Measurements from ENCODE around the gene GP9.
"Not testable (repeated sequence)": the region's sequence is repeated elsewhere in the genome, so short reads cannot be mapped to it uniquely, and the experiment has no call there.

Gene GP9

DNA sequence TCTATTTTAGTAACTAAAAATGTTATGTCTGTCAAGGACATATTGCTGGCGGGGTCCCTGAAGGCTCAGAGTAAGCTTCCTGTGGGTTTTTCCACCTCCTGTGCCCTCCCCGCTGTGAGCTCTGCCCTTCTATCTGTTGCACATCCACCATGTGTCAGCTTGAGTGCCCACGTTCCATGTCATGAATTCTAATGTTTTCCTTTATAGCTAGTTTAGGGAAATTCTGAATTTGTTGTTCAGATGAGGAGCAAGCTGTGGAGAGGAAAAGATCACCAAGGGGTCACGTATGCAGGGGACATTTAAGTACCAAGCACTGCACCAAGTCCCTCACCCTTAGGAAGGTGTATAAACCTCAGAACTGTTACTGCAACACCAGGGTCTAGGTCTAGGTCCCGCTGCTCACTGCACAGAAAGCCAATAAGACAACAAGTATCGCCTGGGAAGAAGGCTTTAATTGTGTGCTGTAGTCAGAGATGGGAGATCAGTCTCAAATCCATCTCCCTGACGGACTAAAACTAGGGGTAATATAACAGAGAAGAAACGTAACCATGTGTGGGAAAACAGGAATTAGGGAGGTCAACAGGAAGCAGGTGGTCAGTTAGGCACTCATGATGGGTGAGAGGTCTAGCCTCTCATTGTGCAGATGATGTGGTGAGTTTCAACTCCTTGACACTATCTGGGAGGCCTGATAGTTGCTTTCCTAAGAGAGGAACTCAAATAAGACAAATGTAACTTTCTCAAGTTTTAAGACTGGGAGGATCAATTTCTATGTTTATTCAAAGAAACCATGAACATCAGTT lies 9.7 kb downstream of the GP9 start:
- DNase-seq (ENCODE audit: low read depth in 2 of 2) = no peak

DNA sequence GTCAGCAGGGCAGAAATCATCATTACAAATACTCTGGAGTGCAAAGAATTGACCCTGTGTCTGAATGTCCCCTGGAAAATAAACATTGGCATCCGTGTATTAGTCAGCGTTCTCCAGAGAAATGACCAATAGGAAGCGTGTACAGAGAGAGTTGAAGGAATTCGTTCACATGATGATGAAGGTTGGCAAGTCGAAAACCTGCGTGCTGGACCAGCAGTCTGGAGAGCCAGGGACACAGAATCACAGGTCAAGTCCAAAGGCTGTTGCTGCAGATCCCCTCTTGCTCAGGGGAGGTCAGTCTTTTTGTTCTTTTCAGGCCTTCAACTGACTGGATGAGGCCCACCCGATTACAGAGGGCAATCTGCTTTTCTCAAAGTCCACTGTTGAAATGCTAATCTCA lies 16.6 kb downstream of the GP9 start:
- no peak for DNase-seq (ENCODE audit: low read depth in 2 of 2)

DNA sequence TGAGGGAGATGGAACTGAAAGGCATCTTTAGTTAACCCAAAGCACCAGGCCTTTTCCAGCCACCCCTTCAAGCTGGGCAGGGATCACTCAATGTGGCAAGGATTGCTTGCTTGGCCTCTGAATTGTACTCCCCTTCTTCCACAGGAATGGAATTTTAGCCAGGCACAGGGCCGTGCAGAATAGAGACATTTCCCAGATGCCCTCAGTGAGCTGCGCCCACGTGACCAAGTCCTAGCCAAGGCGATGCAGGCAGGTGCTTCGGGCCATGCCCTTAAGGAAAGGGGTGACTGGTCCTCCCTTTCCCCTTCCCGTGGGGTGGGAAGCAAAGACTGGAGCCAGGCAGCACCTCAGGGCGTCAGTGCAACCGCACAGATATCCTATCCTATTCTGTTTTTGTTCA lies 17.9 kb downstream of the GP9 start:
- no peak for DNase-seq (ENCODE audit: low read depth in 2 of 2)

DNA sequence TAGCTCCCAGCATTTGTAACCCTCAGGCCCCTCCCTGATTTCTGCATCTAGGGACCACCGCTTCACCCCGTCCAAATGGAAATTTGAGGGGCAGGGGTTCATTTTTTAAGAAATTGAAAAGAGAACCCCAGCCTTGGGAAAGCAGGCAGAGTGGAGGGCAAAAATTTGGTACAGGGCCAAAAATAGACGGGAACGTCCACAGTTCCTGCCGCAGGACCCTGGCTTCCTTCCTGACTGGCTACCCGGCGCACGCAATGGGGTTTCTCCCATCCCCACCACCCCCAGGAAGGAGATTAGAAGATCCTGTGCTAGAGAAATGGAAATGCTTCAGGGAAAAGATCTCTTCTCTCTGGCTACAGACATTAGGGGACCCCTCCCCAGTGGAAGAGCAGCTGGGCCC lies 20.9 kb downstream of the GP9 start:
- no peak for DNase-seq (ENCODE audit: low read depth in 2 of 2)

DNA sequence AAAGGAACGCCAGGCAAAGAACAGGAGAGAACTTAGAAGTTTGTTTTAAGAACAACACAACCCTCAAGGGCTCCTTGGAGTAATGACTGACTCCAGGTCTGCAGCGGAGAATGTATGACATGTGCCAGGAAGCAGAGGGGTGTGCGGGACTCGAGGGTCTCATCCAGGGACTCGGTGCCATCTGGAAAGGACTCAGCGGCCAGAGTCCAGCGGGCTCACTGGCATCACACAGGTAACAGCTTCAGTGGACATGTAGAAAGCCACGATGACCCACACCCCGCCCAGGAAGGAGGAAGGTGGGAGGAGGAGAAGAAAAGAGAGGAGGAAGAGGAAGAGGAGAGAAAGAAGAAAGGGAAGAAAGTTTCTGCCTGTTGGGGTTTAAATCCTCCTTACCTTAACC lies 21.4 kb downstream of the GP9 start:
- DNase-seq (ENCODE audit: low read depth in 2 of 2) = no peak

DNA sequence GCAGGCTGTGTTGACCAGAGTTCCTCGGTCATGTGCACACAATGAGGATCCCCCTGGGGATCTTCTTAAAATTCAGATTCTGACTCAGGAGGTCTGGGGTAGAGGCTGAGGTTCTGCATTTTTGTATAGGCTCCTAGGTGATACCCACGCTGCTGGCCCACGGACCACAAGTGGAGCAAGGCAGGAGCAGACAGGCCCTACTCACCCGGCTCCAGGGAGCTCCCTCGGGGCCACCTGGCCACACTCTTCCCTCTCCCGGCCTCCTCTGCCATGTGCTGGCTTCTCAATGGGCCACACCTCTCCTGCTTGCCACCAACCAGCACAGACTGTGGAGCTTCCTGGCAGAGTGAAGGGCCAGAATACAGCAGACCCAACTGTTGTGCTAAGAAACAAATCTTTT lies 23.9 kb downstream of the GP9 start:
- no peak for DNase-seq (ENCODE audit: low read depth in 2 of 2)

DNA sequence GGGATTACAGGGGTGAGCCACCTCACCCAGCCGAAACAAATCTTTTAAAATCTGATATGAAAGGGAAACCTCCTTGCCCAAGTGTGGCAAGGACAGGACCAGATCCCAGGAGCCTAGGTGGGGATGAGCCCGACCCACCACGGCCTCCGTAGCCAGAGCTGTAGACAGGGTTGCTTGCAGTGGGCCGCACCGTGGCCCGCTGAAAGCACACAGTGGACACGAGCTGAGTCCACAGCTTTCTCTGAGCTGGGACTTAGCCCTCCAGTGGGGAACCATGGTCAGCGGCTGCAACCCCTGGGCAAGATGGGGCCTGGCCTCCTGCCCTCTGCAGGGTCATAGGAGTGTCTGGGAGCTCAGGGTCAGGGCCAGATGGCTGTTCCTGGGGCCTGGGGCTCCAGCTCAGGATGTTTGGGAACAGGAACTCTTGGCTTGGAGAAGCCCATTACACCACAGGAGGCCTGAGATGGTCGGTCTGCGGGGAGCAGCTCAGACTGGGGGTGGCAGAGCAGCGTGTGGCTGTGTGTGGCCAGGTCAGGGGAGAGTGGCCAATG lies 24.7 kb downstream of the GP9 start:
- DNase-seq (ENCODE audit: low read depth in 2 of 2) = no peak

DNA sequence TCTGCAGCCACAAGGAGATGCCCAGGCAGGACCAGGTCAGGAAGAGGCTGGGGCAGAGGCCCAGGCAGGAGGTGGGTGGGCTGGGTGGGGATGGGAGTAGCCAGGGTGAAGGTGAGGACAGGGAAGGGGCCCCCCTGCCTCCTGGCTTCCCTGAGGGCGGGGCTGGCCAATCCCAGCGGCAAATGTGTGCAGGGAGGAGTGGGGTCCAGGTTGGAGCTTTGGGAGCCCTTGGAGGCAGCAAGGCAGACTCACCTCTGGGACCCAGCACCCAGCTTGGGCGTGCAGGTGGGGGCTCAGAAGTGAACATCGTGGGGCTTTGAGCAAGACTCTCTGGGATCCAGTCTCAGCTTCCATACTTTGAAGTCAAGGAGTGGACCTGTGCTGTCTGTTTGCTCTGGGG lies 25.2 kb downstream of the GP9 start:
- DNase-seq (ENCODE audit: low read depth in 2 of 2) = no peak

DNA sequence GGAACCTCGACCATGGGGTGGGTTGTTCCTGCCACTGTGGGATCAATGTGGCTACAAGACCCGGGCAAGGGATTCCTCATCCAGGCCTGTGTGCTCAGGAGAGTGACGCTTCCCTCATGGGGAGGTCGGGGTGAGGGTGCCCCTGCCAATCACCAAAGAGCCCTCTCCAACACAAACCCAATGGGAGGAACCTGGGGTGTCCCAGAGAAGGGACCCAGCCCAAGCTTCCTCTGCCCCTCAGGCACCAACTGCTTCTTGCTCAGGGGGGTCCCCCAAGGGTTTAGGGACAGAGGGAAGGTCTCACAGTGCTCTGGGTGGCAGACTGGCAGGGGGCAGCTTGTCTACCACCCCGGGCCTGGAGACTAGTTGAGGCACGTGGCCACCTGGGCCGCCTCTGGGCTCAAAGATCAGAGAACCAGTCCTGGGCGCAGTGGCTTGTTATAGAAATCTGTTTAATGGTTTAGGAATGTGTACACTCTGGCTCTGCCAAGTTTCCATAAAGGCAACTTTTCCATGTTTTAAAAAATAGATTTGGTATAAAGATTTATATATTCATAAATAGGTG lies 26.6 kb downstream of the GP9 start:
- no peak for DNase-seq (ENCODE audit: low read depth in 2 of 2)

DNA sequence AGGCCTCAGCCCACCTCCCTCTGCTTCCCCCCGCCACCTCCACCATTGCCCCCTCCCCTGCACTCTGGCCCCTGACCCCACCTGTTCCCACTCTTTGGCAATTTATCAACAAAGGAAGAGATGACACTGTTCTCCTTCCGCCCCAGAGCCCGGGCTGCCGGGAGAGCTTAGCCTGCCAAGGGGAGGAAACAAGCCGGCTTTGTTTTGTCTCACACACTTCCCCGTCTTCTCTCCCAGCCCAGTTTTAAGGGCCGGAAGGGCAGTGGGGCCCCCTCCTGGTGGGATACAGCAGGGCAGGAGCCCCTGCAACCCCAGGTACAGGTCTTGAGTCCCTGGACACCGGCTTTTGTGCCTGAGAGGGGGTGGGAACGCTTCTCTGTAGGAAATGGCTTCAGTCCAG lies 27.3 kb downstream of the GP9 start:
- DNase-seq (ENCODE audit: low read depth in 2 of 2) = not testable (repeated sequence)

DNA sequence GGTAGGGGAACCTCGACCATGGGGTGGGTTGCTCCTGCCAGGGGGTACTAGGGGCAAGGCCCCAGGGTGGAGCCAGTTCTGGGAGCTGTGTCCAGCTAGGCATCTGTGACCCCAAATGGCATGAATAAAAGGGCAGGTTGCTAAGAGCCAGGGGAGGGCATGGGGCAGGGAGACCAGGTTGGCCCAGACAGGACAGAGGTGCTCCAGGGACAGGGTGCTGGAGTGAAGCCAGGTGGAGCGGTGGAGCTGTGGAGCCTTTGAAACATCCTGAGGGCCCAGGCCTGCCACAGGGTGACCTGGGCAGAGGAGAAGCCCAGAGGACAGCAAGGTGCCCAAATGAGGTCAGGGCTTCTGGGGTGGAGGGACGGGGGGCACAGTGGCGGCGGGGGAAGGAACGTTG lies 27.7 kb downstream of the GP9 start:
- not testable (repeated sequence) for DNase-seq (ENCODE audit: low read depth in 2 of 2)

DNA sequence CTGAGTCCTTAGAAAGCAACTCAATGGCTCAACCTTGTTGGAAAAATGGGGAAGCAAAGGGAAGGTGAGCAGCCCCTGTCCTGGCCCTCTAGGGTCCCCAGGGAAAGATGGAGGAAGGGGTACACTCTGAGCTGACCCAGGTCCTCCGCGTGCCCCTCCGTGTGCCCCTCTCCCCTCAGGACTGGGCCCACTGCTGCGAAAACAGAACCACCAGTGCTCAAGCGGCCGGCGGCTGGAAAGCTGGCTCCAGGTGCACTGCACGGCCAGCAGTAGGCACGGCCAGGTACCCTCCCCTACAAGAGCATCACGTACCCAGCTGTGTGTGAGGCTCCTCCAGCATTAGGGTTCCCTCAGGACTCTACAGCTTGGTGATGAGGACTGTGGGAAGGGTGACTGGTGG lies 34.7 kb downstream of the GP9 start:
- no peak for DNase-seq (ENCODE audit: low read depth in 2 of 2)

DNA sequence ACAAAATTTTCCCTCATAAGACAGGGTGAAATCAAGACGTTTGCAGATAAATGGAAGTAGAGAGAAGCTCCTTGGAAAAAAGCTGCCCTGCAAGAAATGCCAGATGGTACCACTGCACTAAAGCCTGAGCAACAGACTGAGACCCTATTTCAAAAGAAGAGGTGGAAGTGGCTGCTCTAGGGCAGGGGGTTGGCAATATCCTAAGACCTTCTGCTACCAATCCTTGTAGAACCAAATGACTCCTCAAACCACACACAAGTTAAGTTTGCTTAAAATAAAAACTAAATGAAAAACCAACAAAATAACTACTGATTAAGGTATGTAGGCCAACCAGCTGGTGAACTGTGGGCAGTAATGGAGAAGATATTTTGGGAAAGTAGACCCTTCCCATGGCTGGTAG lies 39.7 kb downstream of the GP9 start:
- no peak for DNase-seq (ENCODE audit: low read depth in 2 of 2)

DNA sequence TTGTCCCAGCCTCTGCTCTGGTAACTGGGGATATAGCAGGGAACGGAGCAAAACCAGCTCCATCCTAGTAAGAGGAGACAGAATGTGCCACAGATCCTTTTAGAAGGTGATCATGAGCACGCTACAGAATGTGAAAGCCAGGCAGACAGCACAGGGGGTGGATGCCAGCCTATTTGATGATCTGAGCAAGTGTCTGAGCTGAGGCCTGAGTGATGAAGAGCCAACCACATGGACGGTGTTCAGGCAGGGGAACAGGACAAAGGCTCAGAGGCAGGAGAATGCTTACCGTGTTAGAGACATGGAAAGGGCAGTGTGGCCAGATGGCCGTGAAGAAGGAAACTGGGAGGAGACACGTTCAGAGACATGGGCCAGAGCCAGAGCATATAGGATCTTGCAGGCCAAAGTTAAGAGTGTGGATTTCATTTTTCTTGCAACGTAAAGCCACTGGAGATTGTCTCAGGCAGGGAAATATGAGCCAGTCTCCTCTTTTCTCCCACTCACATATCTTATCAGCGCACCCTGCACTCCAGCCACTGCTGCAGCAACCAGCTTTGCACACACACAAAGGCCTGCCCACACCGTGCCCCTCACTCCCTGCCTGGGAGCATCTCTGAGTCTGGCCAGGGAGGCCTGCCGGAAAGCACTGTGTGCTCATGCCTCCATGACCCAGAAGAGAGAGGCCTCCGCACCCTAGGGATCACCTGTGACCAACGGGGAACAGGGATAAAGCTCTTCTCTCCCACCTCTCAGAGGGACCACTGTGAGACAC lies 41.0 kb downstream of the GP9 start:
- DNase-seq (ENCODE audit: low read depth in 2 of 2) = no peak

DNA sequence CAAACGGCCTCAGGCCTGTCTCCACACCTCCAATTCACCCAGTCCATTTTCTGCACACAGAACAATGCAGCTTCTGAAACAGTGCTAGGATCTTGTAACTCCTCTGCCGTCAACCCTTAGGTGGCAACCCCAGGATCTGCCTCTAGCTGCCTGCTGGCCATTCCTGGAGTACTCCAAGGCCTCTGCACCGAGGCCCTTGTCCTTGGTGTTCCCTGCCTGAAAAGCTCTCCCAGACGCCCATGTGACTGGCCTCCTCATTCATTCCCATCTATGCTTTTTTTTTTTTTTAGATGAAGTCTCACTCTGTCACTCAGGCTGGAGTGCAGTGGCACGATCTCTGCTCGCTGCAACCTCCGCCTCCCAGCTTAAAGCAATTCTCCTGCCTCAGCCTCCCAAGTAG lies 42.7 kb downstream of the GP9 start:
- no peak for DNase-seq (ENCODE audit: low read depth in 2 of 2)

DNA sequence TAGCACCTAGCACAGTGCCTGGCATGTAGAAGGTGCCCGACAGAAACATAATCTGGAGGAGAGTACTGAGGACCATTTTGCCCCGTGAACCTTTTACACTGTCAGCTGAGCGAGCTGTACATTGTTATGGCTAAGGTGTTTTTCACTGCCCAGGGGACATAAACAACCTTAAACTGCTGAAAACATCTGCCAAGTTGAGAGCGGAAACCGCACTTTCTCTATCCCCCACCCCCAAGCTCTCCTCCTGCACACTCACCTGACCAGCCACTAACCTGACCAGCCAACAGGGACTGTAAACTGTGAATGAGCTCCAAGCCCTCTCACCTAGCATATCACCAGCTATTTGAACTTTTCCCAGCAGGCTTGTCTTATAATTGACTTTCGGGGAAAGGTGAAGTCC lies 43.5 kb downstream of the GP9 start:
- no peak for DNase-seq (ENCODE audit: low read depth in 2 of 2)

DNA sequence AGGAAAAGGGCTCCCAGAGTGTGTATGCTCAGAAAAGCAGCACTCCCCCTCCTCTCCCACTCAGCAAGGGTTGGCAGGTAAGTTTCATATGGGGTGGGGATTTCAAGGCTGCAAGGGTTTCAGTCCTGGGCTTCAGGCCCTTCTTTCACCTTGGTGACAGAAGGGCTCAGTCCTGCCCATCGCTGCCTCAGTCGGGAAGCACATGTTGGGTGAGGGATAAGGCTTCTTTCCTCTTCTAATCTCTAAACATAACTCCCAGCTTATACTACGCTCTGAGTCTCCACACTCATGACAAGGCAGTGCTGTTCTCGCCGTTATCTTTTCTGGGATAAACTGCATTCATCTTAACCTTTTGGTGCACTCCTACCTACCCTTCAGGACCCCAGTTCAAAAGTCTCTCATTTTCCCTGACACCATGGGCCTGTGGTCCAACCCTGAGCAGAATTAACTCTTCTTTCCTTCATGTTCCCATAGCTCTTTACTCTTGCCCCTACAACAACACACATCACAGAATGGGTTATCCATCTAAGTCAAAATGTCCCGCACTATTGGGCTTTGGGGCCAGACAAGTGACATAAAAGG lies 44.0 kb downstream of the GP9 start:
- no peak for DNase-seq (ENCODE audit: low read depth in 2 of 2)

DNA sequence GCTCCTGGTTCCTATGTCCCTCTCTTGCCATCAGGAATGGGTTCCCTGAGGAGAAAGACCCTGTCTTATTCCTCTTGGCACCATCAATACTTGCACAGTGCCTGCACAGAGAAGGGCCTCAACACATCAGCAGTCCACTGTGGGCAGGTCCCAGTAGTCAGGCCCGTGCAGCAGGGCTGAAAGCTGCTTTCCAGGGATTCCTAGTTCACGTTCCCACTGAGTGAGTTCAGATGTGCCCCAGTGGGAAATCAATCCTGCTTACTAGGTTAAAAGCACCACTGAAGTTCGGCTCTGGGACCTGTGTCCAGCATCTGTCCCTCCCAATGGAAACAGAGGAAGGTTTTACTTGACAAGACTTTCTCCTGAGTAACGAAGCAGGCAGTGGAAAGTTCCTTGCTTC lies 45.3 kb downstream of the GP9 start:
- no peak for DNase-seq (ENCODE audit: low read depth in 2 of 2)

DNA sequence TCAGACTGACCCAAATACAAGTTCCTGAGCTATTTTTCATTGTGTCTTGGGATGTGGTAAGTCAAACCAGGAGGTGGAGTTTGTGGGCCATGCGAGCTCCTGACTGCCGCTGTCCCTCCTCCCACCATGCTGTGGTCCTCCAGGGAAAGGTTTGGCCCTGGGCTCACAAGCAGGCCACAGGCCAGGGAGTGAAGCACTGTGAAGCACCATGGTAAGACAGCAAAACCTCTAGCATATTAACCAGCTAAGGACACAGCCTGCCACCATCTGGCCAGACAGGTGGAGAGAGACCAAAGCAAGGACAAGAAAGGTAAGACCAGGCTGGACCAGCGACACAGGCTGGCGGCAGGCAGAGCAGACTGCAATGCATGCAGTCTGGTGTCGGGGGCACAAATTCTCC lies 45.7 kb downstream of the GP9 start:
- no peak for DNase-seq (ENCODE audit: low read depth in 2 of 2)

DNA sequence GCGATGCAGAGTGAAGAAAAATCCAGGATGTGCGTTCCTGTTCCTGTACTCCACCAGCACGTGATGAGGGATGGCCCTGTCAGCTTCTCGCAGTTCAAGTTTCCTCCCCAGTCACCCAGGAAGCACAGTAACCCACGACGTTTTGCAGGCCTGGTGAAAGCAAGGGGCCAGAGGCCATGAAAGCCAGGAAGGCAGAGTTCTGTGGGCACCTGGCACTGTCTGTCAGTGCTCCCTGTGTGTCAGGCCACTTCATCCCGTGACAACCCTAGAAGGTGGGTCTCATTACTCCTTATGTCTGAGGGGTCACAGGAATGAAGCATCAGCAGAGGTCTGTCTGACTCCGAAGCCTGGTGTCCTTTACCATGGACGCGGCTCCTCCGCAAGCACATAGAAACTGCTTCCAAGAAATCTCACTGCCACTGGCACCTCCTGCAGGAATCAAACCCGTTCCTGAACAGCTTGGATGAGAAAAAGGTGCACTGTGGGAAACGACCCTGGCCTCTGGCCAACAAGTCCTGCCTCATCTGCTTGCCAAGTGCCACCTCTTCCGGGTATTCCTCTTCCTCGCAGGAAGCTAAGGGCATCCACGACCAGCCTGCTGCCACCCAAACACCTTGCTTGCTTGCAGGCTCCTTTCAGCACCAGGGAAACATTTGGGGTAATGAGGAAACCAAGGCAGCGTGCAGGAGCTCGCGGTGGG lies 46.4 kb downstream of the GP9 start:
- DNase-seq (ENCODE audit: low read depth in 2 of 2) = no peak

DNA sequence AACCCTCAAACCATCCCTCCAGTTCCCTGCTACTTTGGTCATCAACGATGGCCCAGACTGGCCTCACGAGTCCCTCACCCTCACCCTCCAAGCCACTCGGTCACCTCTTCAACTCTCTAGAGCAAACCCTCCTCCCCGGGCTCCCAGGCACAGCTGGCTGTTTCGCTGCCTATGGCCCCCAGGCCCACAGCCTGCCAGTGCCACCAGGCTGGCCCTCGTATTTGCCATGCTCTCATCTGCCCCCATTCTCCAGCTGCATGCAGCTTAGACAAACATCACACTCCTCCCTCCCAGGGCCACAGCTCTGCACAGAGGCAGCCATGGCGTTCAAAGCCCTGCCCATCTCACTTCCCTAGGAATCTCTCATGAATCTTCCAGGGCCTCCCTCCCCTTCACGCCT lies 47.2 kb downstream of the GP9 start:
- no peak for DNase-seq (ENCODE audit: low read depth in 2 of 2)
